ENCODE data around the gene GCG.

GCG gene

GRCh38 chr2:162143969-162144368 is 8.1 kb downstream of the GCG start:
- no peaks in the 10 kb centered on the region for H3K27me3 ChIP-seq (ENCODE audit: control insufficient read depth, insufficient read depth, low read length)
- no peaks in the 10 kb centered on the region for H3K9me3 ChIP-seq (ENCODE audit: control insufficient read depth, low read length)
- no peaks in the 10 kb centered on the region for H3K4me1 ChIP-seq (ENCODE audit: control insufficient read depth, insufficient read depth, low read length)
- H3K9ac ChIP-seq (ENCODE audit: low read length) = no peak overlapping the region
- no peak overlapping the region for H3K4me3 ChIP-seq (ENCODE audit: low read length)
- no peaks in the 10 kb centered on the region for H3K36me3 ChIP-seq (ENCODE audit: control insufficient read depth, insufficient read depth, low read length)

- H3K4me1 ChIP-seq (ENCODE audit: control insufficient read depth, insufficient read depth, low read length) = no peaks in the 10 kb centered on the region
- H3K9me3 ChIP-seq (ENCODE audit: control insufficient read depth, low read length) = no peaks in the 10 kb centered on the region
- H3K4me3 ChIP-seq (ENCODE audit: low read length) = no peak overlapping the region
- no peaks in the 10 kb centered on the region for H3K27me3 ChIP-seq (ENCODE audit: control insufficient read depth, insufficient read depth, low read length)
- no peak overlapping the region for H3K9ac ChIP-seq (ENCODE audit: low read length)
- no peaks in the 10 kb centered on the region for H3K36me3 ChIP-seq (ENCODE audit: control insufficient read depth, insufficient read depth, low read length)
Measured at GRCh38 chr2:162138310-162138709, 13.7 kb downstream of the GCG start.

GRCh38 chr2:162127422-162127821 is 24.6 kb downstream of the GCG start:
- Histone ChIP-seq H3K4me3 (ENCODE audit: low read length) (no peak overlapping the region), H3K9ac (ENCODE audit: low read length) (no peak overlapping the region), H3K4me1 (ENCODE audit: control insufficient read depth, insufficient read depth, low read length) (no peaks in the 10 kb centered on the region), H3K9me3 (ENCODE audit: control insufficient read depth, low read length) (no peaks in the 10 kb centered on the region), H3K27me3 (ENCODE audit: control insufficient read depth, insufficient read depth, low read length) (no peaks in the 10 kb centered on the region), H3K36me3 (ENCODE audit: control insufficient read depth, insufficient read depth, low read length) (no peaks in the 10 kb centered on the region)

GRCh38 chr2:162126527-162126926 is 25.5 kb downstream of the GCG start:
- no peaks in the 10 kb centered on the region for H3K4me1 ChIP-seq (ENCODE audit: control insufficient read depth, insufficient read depth, low read length)
- no peak overlapping the region for H3K4me3 ChIP-seq (ENCODE audit: low read length)
- H3K27me3 ChIP-seq (ENCODE audit: control insufficient read depth, insufficient read depth, low read length) = no peaks in the 10 kb centered on the region
- H3K9me3 ChIP-seq (ENCODE audit: control insufficient read depth, low read length) = no peaks in the 10 kb centered on the region
- H3K9ac ChIP-seq (ENCODE audit: low read length) = no peak overlapping the region
- H3K36me3 ChIP-seq (ENCODE audit: control insufficient read depth, insufficient read depth, low read length) = no peaks in the 10 kb centered on the region

- no peaks in the 10 kb centered on the region for H3K36me3 ChIP-seq (ENCODE audit: control insufficient read depth, insufficient read depth, low read length)
- no peaks in the 10 kb centered on the region for H3K4me1 ChIP-seq (ENCODE audit: control insufficient read depth, insufficient read depth, low read length)
- H3K9ac ChIP-seq (ENCODE audit: low read length) = no peak overlapping the region
- H3K4me3 ChIP-seq (ENCODE audit: low read length) = no peak overlapping the region
- no peaks in the 10 kb centered on the region for H3K27me3 ChIP-seq (ENCODE audit: control insufficient read depth, insufficient read depth, low read length)
- no peaks in the 10 kb centered on the region for H3K9me3 ChIP-seq (ENCODE audit: control insufficient read depth, low read length)
Measured at GRCh38 chr2:162126111-162126519, 25.9 kb downstream of the GCG start.

GRCh38 chr2:162125138-162125537 is 26.9 kb downstream of the GCG start:
- H3K27me3 ChIP-seq (ENCODE audit: control insufficient read depth, insufficient read depth, low read length) = no peaks in the 10 kb centered on the region
- H3K9me3 ChIP-seq (ENCODE audit: control insufficient read depth, low read length) = no peaks in the 10 kb centered on the region
- no peak overlapping the region for H3K9ac ChIP-seq (ENCODE audit: low read length)
- no peaks in the 10 kb centered on the region for H3K4me1 ChIP-seq (ENCODE audit: control insufficient read depth, insufficient read depth, low read length)
- H3K36me3 ChIP-seq (ENCODE audit: control insufficient read depth, insufficient read depth, low read length) = no peaks in the 10 kb centered on the region
- no peak overlapping the region for H3K4me3 ChIP-seq (ENCODE audit: low read length)

GRCh38 chr2:162123806-162124758 is 28.0 kb downstream of the GCG start:
- Histone ChIP-seq H3K27me3 (ENCODE audit: control insufficient read depth, insufficient read depth, low read length) (no peaks in the 10 kb centered on the region), H3K9ac (ENCODE audit: low read length) (no peak overlapping the region), H3K4me3 (ENCODE audit: low read length) (no peak overlapping the region), H3K36me3 (ENCODE audit: control insufficient read depth, insufficient read depth, low read length) (no peaks in the 10 kb centered on the region), H3K9me3 (ENCODE audit: control insufficient read depth, low read length) (no peaks in the 10 kb centered on the region), H3K4me1 (ENCODE audit: control insufficient read depth, insufficient read depth, low read length) (no peaks in the 10 kb centered on the region)

GRCh38 chr2:162118166-162119031 is 33.6 kb downstream of the GCG start:
- Histone ChIP-seq H3K4me1 (ENCODE audit: control insufficient read depth, insufficient read depth, low read length) (no peaks in the 10 kb centered on the region), H3K9me3 (ENCODE audit: control insufficient read depth, low read length) (no peaks in the 10 kb centered on the region), H3K4me3 (ENCODE audit: low read length) (no peak overlapping the region), H3K36me3 (ENCODE audit: control insufficient read depth, insufficient read depth, low read length) (no peaks in the 10 kb centered on the region), H3K9ac (ENCODE audit: low read length) (no peak overlapping the region), H3K27me3 (ENCODE audit: control insufficient read depth, insufficient read depth, low read length) (no peaks in the 10 kb centered on the region)

- no peaks in the 10 kb centered on the region for H3K27me3 ChIP-seq (ENCODE audit: control insufficient read depth, insufficient read depth, low read length)
- H3K9ac ChIP-seq (ENCODE audit: low read length) = no peak overlapping the region
- H3K4me1 ChIP-seq (ENCODE audit: control insufficient read depth, insufficient read depth, low read length) = no peaks in the 10 kb centered on the region
- H3K4me3 ChIP-seq (ENCODE audit: low read length) = no peak overlapping the region
- H3K9me3 ChIP-seq (ENCODE audit: control insufficient read depth, low read length) = no peaks in the 10 kb centered on the region
- H3K36me3 ChIP-seq (ENCODE audit: control insufficient read depth, insufficient read depth, low read length) = no peaks in the 10 kb centered on the region
Measured at GRCh38 chr2:162116352-162116751, 35.7 kb downstream of the GCG start.

- Histone ChIP-seq H3K9ac (ENCODE audit: low read length) (no peak overlapping the region), H3K4me1 (ENCODE audit: control insufficient read depth, insufficient read depth, low read length) (no peaks in the 10 kb centered on the region), H3K4me3 (ENCODE audit: low read length) (no peak overlapping the region), H3K27me3 (ENCODE audit: control insufficient read depth, insufficient read depth, low read length) (no peaks in the 10 kb centered on the region), H3K9me3 (ENCODE audit: control insufficient read depth, low read length) (no peaks in the 10 kb centered on the region), H3K36me3 (ENCODE audit: control insufficient read depth, insufficient read depth, low read length) (no peaks in the 10 kb centered on the region)
Measured at GRCh38 chr2:162115076-162115475, 37.0 kb downstream of the GCG start.

GRCh38 chr2:162114271-162114670 is 37.8 kb downstream of the GCG start:
- Histone ChIP-seq H3K9me3 (ENCODE audit: control insufficient read depth, low read length) (no peaks in the 10 kb centered on the region), H3K36me3 (ENCODE audit: control insufficient read depth, insufficient read depth, low read length) (no peaks in the 10 kb centered on the region), H3K4me3 (ENCODE audit: low read length) (no peak overlapping the region), H3K27me3 (ENCODE audit: control insufficient read depth, insufficient read depth, low read length) (no peaks in the 10 kb centered on the region), H3K9ac (ENCODE audit: low read length) (no peak overlapping the region), H3K4me1 (ENCODE audit: control insufficient read depth, insufficient read depth, low read length) (no peaks in the 10 kb centered on the region)

GRCh38 chr2:162113776-162114168 is 38.3 kb downstream of the GCG start:
- Histone ChIP-seq H3K9me3 (ENCODE audit: control insufficient read depth, low read length) (no peaks in the 10 kb centered on the region), H3K27me3 (ENCODE audit: control insufficient read depth, insufficient read depth, low read length) (no peaks in the 10 kb centered on the region), H3K4me3 (ENCODE audit: low read length) (no peak overlapping the region), H3K4me1 (ENCODE audit: control insufficient read depth, insufficient read depth, low read length) (no peaks in the 10 kb centered on the region), H3K36me3 (ENCODE audit: control insufficient read depth, insufficient read depth, low read length) (no peaks in the 10 kb centered on the region), H3K9ac (ENCODE audit: low read length) (no peak overlapping the region)
